Measurements from ENCODE around the gene ZNF600.
"Not testable (repeated sequence)": the region's sequence is repeated elsewhere in the genome, so short reads cannot be mapped to it uniquely, and the experiment has no call there.

The ZNF600 gene

GRCh38 chr19:52743091-52743490, 43.5 kb downstream of the ZNF600 start:
- intact Hi-C loops (cut with DNase I) = no loop called here
- DNase-seq = no peak

GRCh38 chr19:52742516-52742915, 44.1 kb downstream of the ZNF600 start:
- intact Hi-C loops (cut with DNase I) = no loop called here
- DNase-seq = no peak

GRCh38 chr19:52741951-52742485, 44.6 kb downstream of the ZNF600 start:
- intact Hi-C loops (cut with DNase I) = no loop called here
- no peak for DNase-seq

- intact Hi-C loops (cut with DNase I); DNase-seq: not testable (repeated sequence)
These were observed 45.2 kb downstream of the ZNF600 start for GRCh38 chr19:52741371-52741770.

GRCh38 chr19:52739576-52739975, 47.0 kb downstream of the ZNF600 start:
- DNase-seq = no peak
- intact Hi-C loops (cut with DNase I) = no loop called here

- DNase-seq = peak in 3 of 10 donors; percentile 22 to 80 (median 70)
- intact Hi-C loops (cut with DNase I) = no loop called here
These were observed 50.9 kb downstream of the ZNF600 start for GRCh38 chr19:52735734-52736133.

GRCh38 chr19:52734893-52735661, 51.5 kb downstream of the ZNF600 start, which contains the start of gene ZNF611:
Gene ZNF611 (minus strand): TSS chr19:52735044. CDS start chr19:52715894, 19,150 bp downstream.
- intact Hi-C loops (cut with DNase I) = loop anchor here (5.0 kb wide), 1 partner anchor 43 kb away; no protein-coding TSS in a partner anchor
- DNase-seq = peak; percentile 93 to 99 (median 98)

- intact Hi-C loops (cut with DNase I) = loop anchor here (5.0 kb wide), 1 partner anchor 42 kb away; no protein-coding TSS in a partner anchor
These were observed 52.2 kb downstream of the ZNF600 start for GRCh38 chr19:52734331-52734892.

GRCh38 chr19:52726051-52726450, 60.5 kb downstream of the ZNF600 start:
- intact Hi-C loops (cut with DNase I); DNase-seq: not testable (repeated sequence)

More at GRCh38 chr19:52734331-52734892, 52.2 kb downstream of the ZNF600 start:
- peak in 8 of 10 donors; percentile 16 to 85 (median 27) for DNase-seq

GRCh38 chr19:52725528-52725961, 61.0 kb downstream of the ZNF600 start:
- no peak for DNase-seq
- intact Hi-C loops (cut with DNase I) = no loop called here

GRCh38 chr19:52724701-52725514, 61.7 kb downstream of the ZNF600 start:
- intact Hi-C loops (cut with DNase I) = no loop called here
- DNase-seq = no peak

GRCh38 chr19:52723907-52724598, 62.5 kb downstream of the ZNF600 start:
- intact Hi-C loops (cut with DNase I); DNase-seq: not testable (repeated sequence)

GRCh38 chr19:52722062-52723003, 64.3 kb downstream of the ZNF600 start:
- intact Hi-C loops (cut with DNase I) = no loop called here
- no peak for DNase-seq

GRCh38 chr19:52720541-52720940, 66.0 kb downstream of the ZNF600 start:
- peak in 1 of 10 donors; percentile 86 for DNase-seq
- intact Hi-C loops (cut with DNase I) = not testable (repeated sequence)

GRCh38 chr19:52716522-52716921, 70.1 kb downstream of the ZNF600 start:
- no peak for DNase-seq
- intact Hi-C loops (cut with DNase I) = no loop called here

GRCh38 chr19:52715902-52716301, 70.7 kb downstream of the ZNF600 start:
- intact Hi-C loops (cut with DNase I); DNase-seq: not testable (repeated sequence)

- intact Hi-C loops (cut with DNase I); DNase-seq: not testable (repeated sequence)
These were observed 71.3 kb downstream of the ZNF600 start for GRCh38 chr19:52715330-52715729.

Data from posterior cingulate gyrus (tissue), 11 donors.